ENCODE measurements around the gene HNRNPC.

DNA sequence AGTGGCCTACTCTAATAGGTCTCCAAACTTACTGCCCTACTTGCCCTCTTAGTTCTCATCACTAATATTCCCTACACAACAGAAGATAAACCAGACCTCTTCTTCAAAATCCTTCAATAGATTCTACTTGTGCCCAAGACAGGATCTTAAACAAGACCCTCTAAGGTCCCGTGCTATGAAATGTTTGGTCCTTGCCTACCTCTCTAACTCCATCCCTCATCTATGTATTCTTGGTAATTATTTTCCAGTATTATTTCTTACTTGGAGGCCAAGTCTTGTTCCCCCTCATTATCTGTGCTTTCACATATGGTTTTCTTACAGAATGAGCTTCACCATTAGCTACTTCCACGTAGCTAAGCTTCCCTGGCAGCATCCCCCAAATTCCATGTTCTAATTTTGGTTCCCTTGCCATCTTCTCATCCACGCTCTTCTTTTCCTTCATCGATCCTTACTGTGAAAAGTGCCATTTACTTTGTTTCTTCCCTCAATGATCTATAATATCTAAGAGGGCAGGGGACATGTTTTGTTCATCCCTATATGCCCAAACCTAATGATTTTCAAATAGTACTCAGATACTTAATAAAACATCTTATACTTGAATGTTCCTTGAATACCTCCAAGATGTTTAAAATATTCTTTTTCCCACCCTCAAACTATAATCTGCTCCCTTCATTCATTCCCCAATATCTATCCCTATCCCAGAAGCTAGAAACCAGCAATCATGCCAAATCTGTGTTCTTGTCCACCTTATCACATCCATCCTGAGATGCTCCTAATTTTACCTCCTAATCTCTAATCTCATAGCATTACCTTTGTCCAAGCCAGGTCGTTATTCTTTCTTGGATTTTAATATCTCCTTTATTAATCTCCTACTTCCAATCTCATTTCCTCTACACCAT is 10.1 kb downstream of the HNRNPC start:
- TF ChIP-seq GATA2 (IDR thresholded peaks at IDR 0.05; ENCODE audit: low read depth, low read length): no peak
- no peak for TF ChIP-seq GATA3 (IDR thresholded peaks at IDR 0.05; ENCODE audit: low read depth, low read length)
